ENCODE measurements around the gene SH3RF2.

DNA sequence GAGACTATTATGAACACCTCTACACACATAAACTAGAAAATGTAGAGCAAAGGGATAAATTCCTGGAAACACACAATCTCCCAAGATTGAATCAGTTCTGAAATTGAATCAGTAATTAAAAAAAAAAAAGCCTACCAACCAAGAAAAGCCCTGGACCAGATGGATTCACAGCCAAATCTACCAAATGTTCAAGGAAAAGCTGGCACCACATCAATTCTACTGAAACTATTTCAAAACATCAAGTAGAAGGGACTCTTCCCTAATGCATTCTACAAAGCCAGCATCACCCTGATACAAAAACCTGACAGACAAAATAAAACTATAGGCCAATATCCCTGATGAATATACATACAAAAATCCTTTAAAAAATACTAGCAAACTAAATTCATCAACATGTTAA is 38.2 kb upstream of the SH3RF2 start:
- TF ChIP-seq, protein P1, sequence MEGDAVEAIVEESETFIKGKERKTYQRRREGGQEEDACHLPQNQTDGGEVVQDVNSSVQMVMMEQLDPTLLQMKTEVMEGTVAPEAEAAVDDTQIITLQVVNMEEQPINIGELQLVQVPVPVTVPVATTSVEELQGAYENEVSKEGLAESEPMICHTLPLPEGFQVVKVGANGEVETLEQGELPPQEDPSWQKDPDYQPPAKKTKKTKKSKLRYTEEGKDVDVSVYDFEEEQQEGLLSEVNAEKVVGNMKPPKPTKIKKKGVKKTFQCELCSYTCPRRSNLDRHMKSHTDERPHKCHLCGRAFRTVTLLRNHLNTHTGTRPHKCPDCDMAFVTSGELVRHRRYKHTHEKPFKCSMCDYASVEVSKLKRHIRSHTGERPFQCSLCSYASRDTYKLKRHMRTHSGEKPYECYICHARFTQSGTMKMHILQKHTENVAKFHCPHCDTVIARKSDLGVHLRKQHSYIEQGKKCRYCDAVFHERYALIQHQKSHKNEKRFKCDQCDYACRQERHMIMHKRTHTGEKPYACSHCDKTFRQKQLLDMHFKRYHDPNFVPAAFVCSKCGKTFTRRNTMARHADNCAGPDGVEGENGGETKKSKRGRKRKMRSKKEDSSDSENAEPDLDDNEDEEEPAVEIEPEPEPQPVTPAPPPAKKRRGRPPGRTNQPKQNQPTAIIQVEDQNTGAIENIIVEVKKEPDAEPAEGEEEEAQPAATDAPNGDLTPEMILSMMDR (IDR thresholded peaks at IDR 0.05), result no peak
- TF ChIP-seq POLR2A (IDR thresholded peaks at IDR 0.05), result no peak

Measured in uterus (tissue), 2 donors.